Progenitor cell of endocrine pancreas (in vitro differentiated cells): ENCODE results near the gene LMBR1L. TPM values are rescaled to one million over a fixed set of nuclear protein-coding genes. Genes with fewer than 3 reads are reported as not detected.
A peak's percentile ranks its signal among the peaks of the same experiment; 100 is the strongest.

Experiments used
- DNase-seq: peaks from one replicate; pipeline ENCODE4 v3.0.0; 2021; ENCODE audit warnings: low spot score; ENCODE audit not compliant: unreplicated experiment
- H3K27ac Mint-ChIP-seq: 2 replicates; pipeline ENCODE4 v1.8.0; 2021; ENCODE audit warnings: mild to moderate bottlenecking, moderate library complexity, mixed read lengths
- H3K27me3 Mint-ChIP-seq: 2 replicates; pipeline ENCODE4 v1.8.0; 2021; ENCODE audit warnings: mixed read lengths
- H3K36me3 Mint-ChIP-seq: 2 replicates; pipeline ENCODE4 v1.8.0; 2022; ENCODE audit warnings: mixed read lengths; ENCODE audit not compliant: insufficient read depth
- H3K4me1 Mint-ChIP-seq: 2 replicates; pipeline ENCODE4 v1.8.0; 2021; ENCODE audit warnings: low read depth, mixed read lengths
- H3K4me3 Mint-ChIP-seq: 2 replicates; pipeline ENCODE4 v1.8.0; 2021; ENCODE audit warnings: low read depth, mild to moderate bottlenecking, moderate library complexity, mixed read lengths
- H3K9me3 Mint-ChIP-seq: 2 replicates; pipeline ENCODE4 v1.8.0; 2021; ENCODE audit warnings: low read depth, mixed read lengths
- CTCF ChIP-seq: fragments of 200-600 bp; sonication (generic); IDR thresholded peaks from one replicate; pipeline ENCODE4 v1.5.0; 2021; ENCODE audit warnings: antibody characterized with exemption, mild to moderate bottlenecking; ENCODE audit not compliant: unreplicated experiment
- total RNA-seq: library from RNA; stranded (reverse); gene quantifications from 2 replicates; pipeline ENCODE4 v1.2.1, GENCODE V29; 2021

LMBR1L gene
- total RNA-seq, 1 donor from 2014 or later: 143 TPM

- DNase-seq: no peak
- Mint-ChIP-seq H3K9me3 (no peaks in the 10 kb centered on the region), H3K36me3 (no peaks in the 10 kb centered on the region), H3K27me3 (peaks cover 17% of the 10 kb centered on the region), H3K4me3 (no peak overlapping the region), H3K27ac (no peak overlapping the region), H3K4me1 (no peaks in the 10 kb centered on the region)
- no peak for TF ChIP-seq CTCF
These were observed 30.9 kb downstream of the LMBR1L start for GRCh38 chr12:49079793-49080192.

- TF ChIP-seq CTCF: no peak
- no peak for DNase-seq
- Mint-ChIP-seq H3K4me1 (peaks cover 8% of the 10 kb centered on the region), H3K36me3 (no peaks in the 10 kb centered on the region), H3K27ac (no peak overlapping the region), H3K27me3 (peaks cover 15% of the 10 kb centered on the region), H3K4me3 (no peak overlapping the region), H3K9me3 (no peaks in the 10 kb centered on the region)
These were observed 39.7 kb downstream of the LMBR1L start for GRCh38 chr12:49070971-49071370.

GRCh38 chr12:49069507-49070346 lies 40.9 kb downstream of the LMBR1L start, which contains the start of gene RHEBL1:
RHEBL1 (minus strand) TSS chr12:49069979; CDS start chr12:49069785, 194 bp downstream.
- Mint-ChIP-seq H3K4me3 (peak within 1 kb of the TSS; percentile 86), H3K9me3 (no peaks in the 10 kb centered on the region), H3K36me3 (no peaks in the 10 kb centered on the region), H3K27ac (peak within 1 kb of the TSS; percentile 96), H3K4me1 (peaks cover 8% of the 10 kb centered on the region), H3K27me3 (peaks cover 15% of the 10 kb centered on the region)
- peak; percentile 98 for DNase-seq
- TF ChIP-seq CTCF: peak; percentile 39

DNA sequence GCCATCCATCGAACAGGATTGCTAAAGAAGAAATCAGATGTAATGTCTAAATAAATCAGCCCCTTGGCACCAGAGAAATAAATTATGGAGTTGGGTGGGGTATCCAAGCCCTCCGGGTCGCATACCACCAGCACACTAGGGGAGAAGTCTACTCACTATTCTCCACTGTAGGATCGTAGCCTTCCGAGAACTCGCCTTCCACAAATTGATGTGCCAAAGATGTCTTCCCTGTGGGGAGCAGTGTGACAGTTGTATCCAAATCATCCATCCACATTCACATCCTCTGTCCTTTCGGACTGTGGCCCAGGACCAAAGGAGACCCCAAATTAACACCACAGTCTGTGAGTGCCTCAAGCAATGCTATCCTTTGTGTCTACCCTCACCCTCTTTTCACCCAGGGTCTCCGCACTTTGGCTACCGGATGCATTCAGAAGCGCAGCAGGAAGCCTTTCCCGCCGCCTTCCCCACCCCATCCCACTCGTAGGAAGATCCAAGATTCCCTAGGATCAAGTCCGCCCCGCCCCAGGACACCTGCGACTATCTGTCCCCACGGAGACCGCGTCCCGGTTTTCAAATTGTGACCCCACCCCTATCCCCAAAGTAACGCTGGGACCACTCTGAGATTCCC lies 41.7 kb downstream of the LMBR1L start:
- Mint-ChIP-seq H3K36me3 (no peaks in the 10 kb centered on the region), H3K27me3 (peaks cover 15% of the 10 kb centered on the region), H3K27ac (peak overlapping the region; percentile 96), H3K9me3 (no peaks in the 10 kb centered on the region), H3K4me1 (peaks cover 8% of the 10 kb centered on the region), H3K4me3 (peak overlapping the region; percentile 86)
- TF ChIP-seq CTCF: no peak
- no peak for DNase-seq

DNA sequence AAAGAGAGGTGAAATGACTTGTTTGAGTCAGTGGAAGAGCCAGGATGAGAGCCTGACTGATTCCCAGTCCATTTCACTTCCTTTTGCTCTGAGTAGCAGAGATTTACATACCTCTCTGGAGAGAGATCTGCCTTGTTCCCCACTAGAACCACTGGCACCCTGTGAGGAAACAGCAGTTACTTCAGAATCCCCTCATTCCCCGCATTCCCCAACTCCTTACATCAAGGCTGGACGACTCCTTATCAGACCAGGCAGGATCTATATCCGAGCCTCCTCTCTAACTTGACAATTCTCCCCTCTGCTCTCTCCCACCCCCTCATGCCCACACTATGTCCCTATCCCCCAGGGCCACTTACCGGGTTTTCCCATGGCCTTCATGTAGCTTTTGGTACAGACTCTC lies 44.5 kb downstream of the LMBR1L start:
- H3K36me3 Mint-ChIP-seq: no peaks in the 10 kb centered on the region
- no peak overlapping the region for H3K4me3 Mint-ChIP-seq
- peaks cover 8% of the 10 kb centered on the region for H3K27me3 Mint-ChIP-seq
- no peaks in the 10 kb centered on the region for H3K9me3 Mint-ChIP-seq
- H3K27ac Mint-ChIP-seq: no peak overlapping the region
- TF ChIP-seq CTCF: no peak
- DNase-seq: no peak
- peaks cover 11% of the 10 kb centered on the region for H3K4me1 Mint-ChIP-seq
